Measurements from ENCODE around the gene TSKU.

TSKU gene

DNA sequence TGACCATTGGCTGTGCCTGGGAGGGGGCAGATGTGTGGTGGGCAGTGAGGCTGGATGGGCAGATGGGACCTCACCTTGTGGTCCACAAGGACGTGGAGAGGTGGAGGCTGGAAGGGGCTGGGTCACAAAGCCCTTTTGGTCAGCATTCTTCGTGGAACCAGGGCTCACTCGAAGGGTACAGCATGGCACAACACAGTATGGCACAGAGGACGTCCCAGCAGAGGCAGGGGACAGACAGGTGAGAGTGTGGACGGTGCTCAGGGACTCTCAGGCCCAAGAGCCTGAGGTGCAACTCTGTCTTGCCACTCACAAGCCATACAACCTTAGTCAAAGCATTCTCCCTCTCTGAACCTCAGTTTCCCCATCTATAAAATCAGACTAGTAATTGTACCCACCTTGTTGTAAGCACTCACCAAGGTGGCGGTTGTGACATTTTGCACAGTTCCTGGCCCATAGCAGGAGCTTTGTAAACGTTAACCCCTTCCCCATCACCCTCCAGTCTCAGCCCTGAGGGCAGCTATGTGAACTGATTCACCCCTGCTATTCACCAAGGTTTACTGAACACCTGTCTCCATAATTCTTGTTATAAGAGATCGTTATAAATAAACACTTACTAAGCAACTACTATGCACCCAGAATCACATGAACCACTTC is 11.6 kb upstream of the TSKU start:
- Histone ChIP-seq H3K4me2 (ENCODE audit: low read length, poor library complexity, severe bottlenecking) (no peak overlapping the region), H3K18ac (ENCODE audit: low read depth in 1 of 2, low read length in 2 of 2) (peak overlapping the region; percentile 62 to 74), H3K9ac (ENCODE audit: low read length) (peak overlapping the region; percentile 73), H3K79me1 (replicated peaks; ENCODE audit: low read length, poor library complexity, severe bottlenecking) (no peaks in the 10 kb centered on the region), H3K4ac (ENCODE audit: low read depth in 1 of 2, low read length in 2 of 2) (peak overlapping the region; percentile 33 to 42), H3K4me1 (ENCODE audit: control insufficient read depth, insufficient read depth, low read depth, low read length) (peaks cover 48% of the 10 kb centered on the region), H3K36me3 (ENCODE audit: control insufficient read depth in 1 of 2, insufficient read depth in 2 of 2, low read depth in 1 of 2, low read length in 2 of 2) (no peaks in the 10 kb centered on the region), H2AK5ac (ENCODE audit: low read length, severe bottlenecking) (peak overlapping the region; percentile 82), H2BK5ac (ENCODE audit: low read depth, low read length, poor library complexity, severe bottlenecking) (peak overlapping the region; percentile 71), H3K27me3 (ENCODE audit: control insufficient read depth in 1 of 2, insufficient read depth in 1 of 2, low read length in 2 of 2) (no peaks in the 10 kb centered on the region), H3K9me3 (ENCODE audit: control insufficient read depth, low read length) (peaks cover 9% of the 10 kb centered on the region), H3K14ac (ENCODE audit: low read length in 2 of 2) (peak overlapping the region in 1 of 2 experiments; percentile 90), H3K27ac (ENCODE audit: low read length, poor library complexity, severe bottlenecking) (peak overlapping the region; percentile 91), H4K91ac (ENCODE audit: low read length) (peak overlapping the region; percentile 91), H2BK120ac (ENCODE audit: low read depth, low read length) (peak overlapping the region; percentile 58), H3K4me3 (ENCODE audit: insufficient read depth in 1 of 2, low read depth in 1 of 2, low read length in 2 of 2) (no peak overlapping the region), H3K23ac (ENCODE audit: low read length in 2 of 2) (no peak overlapping the region), H2BK12ac (ENCODE audit: low read length in 2 of 2) (peak overlapping the region; percentile 73 to 78), H2BK15ac (ENCODE audit: low read depth, poor library complexity, severe bottlenecking) (peak overlapping the region; percentile 66), H2AFZ (ENCODE audit: low read depth, low read length) (no peak overlapping the region), H4K8ac (ENCODE audit: low read length) (peak overlapping the region; percentile 77)
- 81% methylated on average over 8 of the region's 8 CpGs for WGBS
- no peak for DNase-seq

DNA sequence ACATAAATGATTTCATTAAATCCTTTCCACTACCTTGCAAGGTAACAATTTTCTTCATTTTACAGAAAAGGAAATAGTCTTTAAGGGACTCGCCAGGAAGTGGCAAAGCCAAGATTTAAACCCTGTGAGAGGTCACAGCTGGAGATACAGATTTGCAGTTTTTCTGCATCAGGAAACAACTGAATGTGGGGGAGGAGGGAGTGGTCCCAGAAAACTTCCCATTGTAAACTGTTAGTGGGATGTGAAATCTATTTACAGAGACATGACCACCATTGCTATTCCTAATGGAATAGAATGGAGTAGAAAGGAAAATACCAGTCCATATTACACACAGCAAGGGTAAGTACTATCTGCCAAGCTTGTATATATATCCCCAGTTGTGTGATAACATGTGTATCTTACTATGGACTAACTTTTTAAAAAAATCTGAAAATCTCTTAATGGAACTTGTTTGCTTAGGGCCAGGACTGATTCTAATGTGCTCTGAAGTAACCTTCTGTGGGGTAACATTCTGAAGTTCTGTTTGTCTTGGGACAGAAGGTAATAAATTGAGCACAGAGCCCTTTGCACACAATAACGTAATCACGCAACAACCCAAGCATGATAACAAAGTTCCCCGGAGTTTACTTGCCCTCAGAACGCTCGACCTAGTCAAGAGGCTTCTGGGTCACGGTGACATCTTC is 10.9 kb upstream of the TSKU start:
- Histone ChIP-seq H3K9me3 (ENCODE audit: control insufficient read depth, low read length) (peaks cover 16% of the 10 kb centered on the region), H3K9ac (ENCODE audit: low read length) (no peak overlapping the region), H2AK5ac (ENCODE audit: low read length, severe bottlenecking) (no peak overlapping the region), H3K27ac (ENCODE audit: low read length, poor library complexity, severe bottlenecking) (peak overlapping the region; percentile 24), H2BK15ac (ENCODE audit: low read depth, poor library complexity, severe bottlenecking) (peak overlapping the region; percentile 29), H2BK12ac (ENCODE audit: low read length in 2 of 2) (peak overlapping the region in 1 of 2 experiments; percentile 90), H3K36me3 (ENCODE audit: control insufficient read depth in 1 of 2, insufficient read depth in 2 of 2, low read depth in 1 of 2, low read length in 2 of 2) (no peaks in the 10 kb centered on the region), H3K4me2 (ENCODE audit: low read length, poor library complexity, severe bottlenecking) (no peak overlapping the region), H3K27me3 (ENCODE audit: control insufficient read depth in 1 of 2, insufficient read depth in 1 of 2, low read length in 2 of 2) (no peaks in the 10 kb centered on the region), H3K4me1 (ENCODE audit: control insufficient read depth, insufficient read depth, low read depth, low read length) (peaks cover 47% of the 10 kb centered on the region), H2BK5ac (ENCODE audit: low read depth, low read length, poor library complexity, severe bottlenecking) (no peak overlapping the region), H3K4me3 (ENCODE audit: insufficient read depth in 1 of 2, low read depth in 1 of 2, low read length in 2 of 2) (no peak overlapping the region), H4K91ac (ENCODE audit: low read length) (no peak overlapping the region), H3K18ac (ENCODE audit: low read depth in 1 of 2, low read length in 2 of 2) (peak overlapping the region in 1 of 2 experiments; percentile 2), H3K23ac (ENCODE audit: low read length in 2 of 2) (no peak overlapping the region), H3K4ac (ENCODE audit: low read depth in 1 of 2, low read length in 2 of 2) (no peak overlapping the region), H3K79me1 (replicated peaks; ENCODE audit: low read length, poor library complexity, severe bottlenecking) (no peaks in the 10 kb centered on the region), H4K8ac (ENCODE audit: low read length) (no peak overlapping the region), H3K14ac (ENCODE audit: low read length in 2 of 2) (no peak overlapping the region), H2BK120ac (ENCODE audit: low read depth, low read length) (no peak overlapping the region), H2AFZ (ENCODE audit: low read depth, low read length) (no peak overlapping the region)
- 57% methylated on average over 7 of the region's 7 CpGs for WGBS
- DNase-seq, result peak; percentile 84

DNA sequence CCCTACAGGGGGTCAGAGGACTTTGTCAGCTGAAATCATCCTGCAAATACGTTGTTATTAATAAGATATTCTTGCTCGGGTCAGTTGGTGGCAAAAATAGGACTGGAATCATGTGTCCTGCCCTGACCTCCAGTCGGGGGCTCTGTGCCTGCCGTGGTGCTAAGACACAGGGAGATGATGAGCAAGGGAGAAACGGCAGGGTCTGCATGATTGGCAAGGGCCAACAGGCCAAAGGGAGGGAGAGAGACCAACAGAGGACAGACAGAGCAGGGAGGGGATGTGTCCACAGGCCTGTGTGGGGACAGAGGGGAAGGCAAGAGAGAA is 10.4 kb upstream of the TSKU start:
- H4K91ac ChIP-seq (ENCODE audit: low read length), result peak overlapping the region; percentile 29
- peak overlapping the region; percentile 35 for H4K8ac ChIP-seq (ENCODE audit: low read length)
- no peak for DNase-seq
- peaks cover 21% of the 10 kb centered on the region for H3K9me3 ChIP-seq (ENCODE audit: control insufficient read depth, low read length)
- H3K4me3 ChIP-seq (ENCODE audit: insufficient read depth in 1 of 2, low read depth in 1 of 2, low read length in 2 of 2), result no peak overlapping the region
- peak overlapping the region in 1 of 2 experiments; percentile 62 for H3K14ac ChIP-seq (ENCODE audit: low read length in 2 of 2)
- H2AK5ac ChIP-seq (ENCODE audit: low read length, severe bottlenecking), result peak overlapping the region; percentile 25
- H3K9ac ChIP-seq (ENCODE audit: low read length), result no peak overlapping the region
- peak overlapping the region in 1 of 2 experiments; percentile 81 for H3K4ac ChIP-seq (ENCODE audit: low read depth in 1 of 2, low read length in 2 of 2)
- peak overlapping the region; percentile 2 to 90 for H3K18ac ChIP-seq (ENCODE audit: low read depth in 1 of 2, low read length in 2 of 2)
- H3K27ac ChIP-seq (ENCODE audit: low read length, poor library complexity, severe bottlenecking), result no peak overlapping the region
- peak overlapping the region; percentile 29 for H2BK15ac ChIP-seq (ENCODE audit: low read depth, poor library complexity, severe bottlenecking)
- H3K36me3 ChIP-seq (ENCODE audit: control insufficient read depth in 1 of 2, insufficient read depth in 2 of 2, low read depth in 1 of 2, low read length in 2 of 2), result no peaks in the 10 kb centered on the region
- H2BK5ac ChIP-seq (ENCODE audit: low read depth, low read length, poor library complexity, severe bottlenecking), result no peak overlapping the region
- H3K23ac ChIP-seq (ENCODE audit: low read length in 2 of 2), result no peak overlapping the region
- no peak overlapping the region for H2AFZ ChIP-seq (ENCODE audit: low read depth, low read length)
- H2BK12ac ChIP-seq (ENCODE audit: low read length in 2 of 2), result peak overlapping the region; percentile 90 to 93
- 76% methylated on average over 5 of the region's 5 CpGs for WGBS
- H3K4me1 ChIP-seq (ENCODE audit: control insufficient read depth, insufficient read depth, low read depth, low read length), result peaks cover 44% of the 10 kb centered on the region
- H3K27me3 ChIP-seq (ENCODE audit: control insufficient read depth in 1 of 2, insufficient read depth in 1 of 2, low read length in 2 of 2), result no peaks in the 10 kb centered on the region
- H3K4me2 ChIP-seq (ENCODE audit: low read length, poor library complexity, severe bottlenecking), result no peak overlapping the region
- H2BK120ac ChIP-seq (ENCODE audit: low read depth, low read length), result peak overlapping the region; percentile 56
- no peaks in the 10 kb centered on the region for H3K79me1 ChIP-seq (replicated peaks; ENCODE audit: low read length, poor library complexity, severe bottlenecking)

DNA sequence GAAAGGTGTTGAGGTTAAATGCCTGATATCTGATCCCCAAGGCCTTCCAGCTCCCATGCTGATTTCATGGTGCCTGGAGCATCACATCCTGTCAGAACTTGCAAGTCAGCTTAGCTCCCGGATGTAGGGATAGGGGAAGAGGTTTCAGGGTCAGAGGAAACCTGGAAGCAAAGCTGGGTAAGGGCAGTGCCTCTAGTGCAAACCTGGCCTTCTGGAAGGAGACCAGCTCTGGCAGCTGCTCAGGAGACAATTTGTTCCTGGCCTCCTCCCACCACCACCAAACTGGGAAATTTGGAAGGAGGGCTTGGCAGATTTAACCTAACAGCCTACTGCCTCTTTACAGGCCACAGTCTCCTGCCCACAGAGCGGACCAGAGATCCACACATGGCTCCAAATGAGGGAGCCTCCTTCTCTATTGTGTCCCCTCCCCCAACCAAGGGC is 9.2 kb upstream of the TSKU start:
- no peak overlapping the region for H4K8ac ChIP-seq (ENCODE audit: low read length)
- H3K27ac ChIP-seq (ENCODE audit: low read length, poor library complexity, severe bottlenecking), result no peak overlapping the region
- no peak overlapping the region for H3K4me2 ChIP-seq (ENCODE audit: low read length, poor library complexity, severe bottlenecking)
- H3K27me3 ChIP-seq (ENCODE audit: control insufficient read depth in 1 of 2, insufficient read depth in 1 of 2, low read length in 2 of 2), result no peaks in the 10 kb centered on the region
- no peak overlapping the region for H3K9ac ChIP-seq (ENCODE audit: low read length)
- no peak overlapping the region for H4K91ac ChIP-seq (ENCODE audit: low read length)
- no peaks in the 10 kb centered on the region for H3K79me1 ChIP-seq (replicated peaks; ENCODE audit: low read length, poor library complexity, severe bottlenecking)
- no peaks in the 10 kb centered on the region for H3K36me3 ChIP-seq (ENCODE audit: control insufficient read depth in 1 of 2, insufficient read depth in 2 of 2, low read depth in 1 of 2, low read length in 2 of 2)
- H2AK5ac ChIP-seq (ENCODE audit: low read length, severe bottlenecking), result no peak overlapping the region
- peak overlapping the region in 1 of 2 experiments; percentile 32 for H2BK12ac ChIP-seq (ENCODE audit: low read length in 2 of 2)
- peak overlapping the region in 1 of 2 experiments; percentile 25 for H3K4ac ChIP-seq (ENCODE audit: low read depth in 1 of 2, low read length in 2 of 2)
- no peak overlapping the region for H3K14ac ChIP-seq (ENCODE audit: low read length in 2 of 2)
- peaks cover 24% of the 10 kb centered on the region for H3K9me3 ChIP-seq (ENCODE audit: control insufficient read depth, low read length)
- H3K4me1 ChIP-seq (ENCODE audit: control insufficient read depth, insufficient read depth, low read depth, low read length), result peaks cover 32% of the 10 kb centered on the region
- H3K23ac ChIP-seq (ENCODE audit: low read length in 2 of 2), result no peak overlapping the region
- H3K18ac ChIP-seq (ENCODE audit: low read depth in 1 of 2, low read length in 2 of 2), result no peak overlapping the region
- no peak overlapping the region for H2BK120ac ChIP-seq (ENCODE audit: low read depth, low read length)
- H2BK15ac ChIP-seq (ENCODE audit: low read depth, poor library complexity, severe bottlenecking), result no peak overlapping the region
- WGBS, result 84% methylated on average over 2 of the region's 2 CpGs
- DNase-seq, result no peak
- H3K4me3 ChIP-seq (ENCODE audit: insufficient read depth in 1 of 2, low read depth in 1 of 2, low read length in 2 of 2), result no peak overlapping the region
- no peak overlapping the region for H2BK5ac ChIP-seq (ENCODE audit: low read depth, low read length, poor library complexity, severe bottlenecking)
- no peak overlapping the region for H2AFZ ChIP-seq (ENCODE audit: low read depth, low read length)
